Progenitor cell of endocrine pancreas (in vitro differentiated cells): ENCODE data around the gene CHD9. TPM values are rescaled to one million over a fixed set of nuclear protein-coding genes. Genes with fewer than 3 reads are reported as not detected.
"Not testable (repeated sequence)": the region's sequence is repeated elsewhere in the genome, so short reads cannot be mapped to it uniquely, and the experiment has no call there.

ENCODE experiments used
- DNase-seq: peaks from one replicate; pipeline ENCODE4 v3.0.0; 2021; ENCODE audit warnings: low spot score; ENCODE audit not compliant: unreplicated experiment
- H3K27ac Mint-ChIP-seq: 2 replicates; pipeline ENCODE4 v1.8.0; 2021; ENCODE audit warnings: mild to moderate bottlenecking, moderate library complexity, mixed read lengths
- H3K27me3 Mint-ChIP-seq: 2 replicates; pipeline ENCODE4 v1.8.0; 2021; ENCODE audit warnings: mixed read lengths
- H3K36me3 Mint-ChIP-seq: 2 replicates; pipeline ENCODE4 v1.8.0; 2022; ENCODE audit warnings: mixed read lengths; ENCODE audit not compliant: insufficient read depth
- H3K4me1 Mint-ChIP-seq: 2 replicates; pipeline ENCODE4 v1.8.0; 2021; ENCODE audit warnings: low read depth, mixed read lengths
- H3K4me3 Mint-ChIP-seq: 2 replicates; pipeline ENCODE4 v1.8.0; 2021; ENCODE audit warnings: low read depth, mild to moderate bottlenecking, moderate library complexity, mixed read lengths
- H3K9me3 Mint-ChIP-seq: 2 replicates; pipeline ENCODE4 v1.8.0; 2021; ENCODE audit warnings: low read depth, mixed read lengths
- total RNA-seq: library from RNA; stranded (reverse); gene quantifications from 2 replicates; pipeline ENCODE4 v1.2.1, GENCODE V29; 2021
- TF ChIP-seq, protein P1 (sequence below): fragments of 200-600 bp; sonication (generic); IDR thresholded peaks from one replicate; pipeline ENCODE4 v1.5.0; 2021; ENCODE audit warnings: antibody characterized with exemption, mild to moderate bottlenecking; ENCODE audit not compliant: unreplicated experiment

Gene CHD9
- total RNA-seq, 1 donor from 2014 or later: 67.7 TPM

DNA sequence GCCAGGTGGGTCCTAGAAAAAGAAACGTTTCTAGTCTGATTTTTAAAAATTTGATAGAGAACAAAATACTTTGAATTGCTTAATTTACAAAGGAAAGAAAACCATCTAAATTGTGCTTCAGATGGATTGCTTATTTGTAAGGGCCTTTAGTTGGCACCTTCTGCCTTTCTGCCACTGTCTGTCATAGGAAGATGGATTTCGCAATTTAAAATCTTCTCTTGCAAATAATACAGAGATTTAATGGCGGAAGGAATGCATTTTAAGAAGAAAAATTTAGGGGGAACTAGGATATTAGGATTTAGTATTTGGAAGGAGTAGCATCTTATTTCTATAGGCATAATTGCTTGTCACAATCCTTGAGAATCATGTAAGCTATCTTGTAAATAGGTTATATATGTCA, 204.0 kb downstream of the CHD9 start:
- Mint-ChIP-seq H3K4me3 (no peak overlapping the region), H3K9me3 (peaks cover 4% of the 10 kb centered on the region), H3K4me1 (no peaks in the 10 kb centered on the region), H3K27ac (no peak overlapping the region), H3K36me3 (peaks cover 38% of the 10 kb centered on the region), H3K27me3 (no peaks in the 10 kb centered on the region)
- TF ChIP-seq, protein P1, sequence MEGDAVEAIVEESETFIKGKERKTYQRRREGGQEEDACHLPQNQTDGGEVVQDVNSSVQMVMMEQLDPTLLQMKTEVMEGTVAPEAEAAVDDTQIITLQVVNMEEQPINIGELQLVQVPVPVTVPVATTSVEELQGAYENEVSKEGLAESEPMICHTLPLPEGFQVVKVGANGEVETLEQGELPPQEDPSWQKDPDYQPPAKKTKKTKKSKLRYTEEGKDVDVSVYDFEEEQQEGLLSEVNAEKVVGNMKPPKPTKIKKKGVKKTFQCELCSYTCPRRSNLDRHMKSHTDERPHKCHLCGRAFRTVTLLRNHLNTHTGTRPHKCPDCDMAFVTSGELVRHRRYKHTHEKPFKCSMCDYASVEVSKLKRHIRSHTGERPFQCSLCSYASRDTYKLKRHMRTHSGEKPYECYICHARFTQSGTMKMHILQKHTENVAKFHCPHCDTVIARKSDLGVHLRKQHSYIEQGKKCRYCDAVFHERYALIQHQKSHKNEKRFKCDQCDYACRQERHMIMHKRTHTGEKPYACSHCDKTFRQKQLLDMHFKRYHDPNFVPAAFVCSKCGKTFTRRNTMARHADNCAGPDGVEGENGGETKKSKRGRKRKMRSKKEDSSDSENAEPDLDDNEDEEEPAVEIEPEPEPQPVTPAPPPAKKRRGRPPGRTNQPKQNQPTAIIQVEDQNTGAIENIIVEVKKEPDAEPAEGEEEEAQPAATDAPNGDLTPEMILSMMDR: no peak
- DNase-seq: no peak

DNA sequence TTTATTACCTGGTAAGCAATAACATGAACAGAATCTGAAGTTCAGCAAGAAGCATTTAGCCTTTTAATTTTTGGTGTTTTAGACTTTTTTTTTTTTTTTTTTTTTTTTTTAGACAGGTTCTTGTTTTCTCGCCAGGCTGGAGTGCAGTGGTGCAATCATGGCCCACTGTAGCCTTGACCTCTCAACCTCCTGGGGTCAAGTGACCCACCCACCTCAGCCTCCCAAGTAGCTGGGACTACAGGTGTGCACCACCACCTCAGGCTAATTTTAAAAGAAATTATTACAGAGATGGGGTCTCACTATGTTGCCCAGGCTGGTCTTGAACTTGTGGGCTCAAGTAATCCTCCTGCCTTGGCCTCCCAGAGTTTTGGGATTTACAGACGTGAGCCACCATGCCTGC, 206.5 kb downstream of the CHD9 start:
- Mint-ChIP-seq H3K27me3 (no peaks in the 10 kb centered on the region), H3K4me3 (no peak overlapping the region), H3K4me1 (no peaks in the 10 kb centered on the region), H3K9me3 (peaks cover 4% of the 10 kb centered on the region), H3K36me3 (peaks cover 36% of the 10 kb centered on the region), H3K27ac (no peak overlapping the region)
- TF ChIP-seq, protein P1: no peak
- no peak for DNase-seq

DNA sequence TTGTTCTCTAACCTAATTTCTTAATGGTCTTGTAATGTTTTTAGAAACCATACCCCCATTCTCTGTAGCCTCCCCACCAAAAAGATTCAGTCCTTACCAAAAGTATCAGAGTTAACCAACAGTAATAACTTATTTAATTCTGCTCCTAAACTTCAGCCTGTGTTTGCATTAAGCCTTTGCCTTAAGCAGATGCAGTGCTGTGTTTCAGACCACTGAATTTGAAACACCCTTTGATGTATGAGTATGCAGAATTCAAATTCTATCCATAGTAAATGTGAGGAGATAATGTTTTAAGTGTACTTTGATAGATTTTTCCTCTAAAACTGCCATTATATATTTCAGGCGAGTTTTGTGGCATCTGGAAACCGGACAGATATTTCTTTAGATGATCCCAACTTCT, 207.9 kb downstream of the CHD9 start:
- Mint-ChIP-seq H3K27ac (no peak overlapping the region), H3K4me1 (no peaks in the 10 kb centered on the region), H3K9me3 (peaks cover 4% of the 10 kb centered on the region), H3K27me3 (no peaks in the 10 kb centered on the region), H3K4me3 (no peak overlapping the region), H3K36me3 (peaks cover 29% of the 10 kb centered on the region)
- no peak for DNase-seq
- TF ChIP-seq, protein P1: no peak

DNA sequence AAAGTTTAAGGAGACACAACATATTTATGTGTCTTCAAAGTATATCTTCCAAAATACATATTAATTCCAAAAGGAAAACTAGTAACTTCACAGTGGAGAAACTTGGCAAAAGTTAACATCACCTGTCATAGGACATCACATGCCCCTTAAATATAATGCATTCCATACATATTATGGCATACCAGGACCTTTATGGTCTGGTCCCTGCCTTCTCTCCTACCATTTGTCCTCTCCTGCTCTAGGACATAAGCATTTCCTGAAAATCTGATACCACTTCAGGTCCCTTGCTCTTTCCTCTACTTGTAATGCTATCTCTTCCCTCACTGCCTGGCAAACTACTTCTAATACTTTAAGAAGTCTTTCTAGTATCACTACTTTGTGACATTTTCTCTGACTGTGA, 211.4 kb downstream of the CHD9 start:
- Mint-ChIP-seq H3K27ac (peak overlapping the region; percentile 79), H3K4me3 (no peak overlapping the region), H3K4me1 (no peaks in the 10 kb centered on the region), H3K9me3 (no peaks in the 10 kb centered on the region), H3K36me3 (peaks cover 23% of the 10 kb centered on the region), H3K27me3 (no peaks in the 10 kb centered on the region)
- no peak for DNase-seq
- TF ChIP-seq, protein P1: no peak

DNA sequence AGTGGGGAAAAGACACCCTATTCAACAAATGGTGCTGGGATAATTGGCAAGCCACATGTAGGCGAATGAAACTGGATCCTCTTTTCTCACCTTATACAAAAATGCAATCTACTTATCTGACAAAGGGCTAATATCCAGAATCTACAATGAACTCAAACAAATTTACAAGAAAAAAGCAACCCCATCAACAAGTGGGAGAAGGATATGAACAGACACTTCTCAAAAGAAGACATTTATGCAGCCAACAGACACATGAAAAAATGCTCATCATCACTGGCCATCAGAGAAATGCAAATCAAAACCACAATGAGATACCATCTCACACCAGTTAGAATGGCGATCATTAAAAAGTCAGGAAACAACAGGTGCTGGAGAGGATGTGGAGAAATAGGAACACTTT, 223.7 kb downstream of the CHD9 start:
- not testable (repeated sequence) for DNase-seq, H3K27me3 Mint-ChIP-seq, H3K4me1 Mint-ChIP-seq, H3K27ac Mint-ChIP-seq, H3K9me3 Mint-ChIP-seq, H3K4me3 Mint-ChIP-seq
- peaks cover 15% of the 10 kb centered on the region for H3K36me3 Mint-ChIP-seq

DNA sequence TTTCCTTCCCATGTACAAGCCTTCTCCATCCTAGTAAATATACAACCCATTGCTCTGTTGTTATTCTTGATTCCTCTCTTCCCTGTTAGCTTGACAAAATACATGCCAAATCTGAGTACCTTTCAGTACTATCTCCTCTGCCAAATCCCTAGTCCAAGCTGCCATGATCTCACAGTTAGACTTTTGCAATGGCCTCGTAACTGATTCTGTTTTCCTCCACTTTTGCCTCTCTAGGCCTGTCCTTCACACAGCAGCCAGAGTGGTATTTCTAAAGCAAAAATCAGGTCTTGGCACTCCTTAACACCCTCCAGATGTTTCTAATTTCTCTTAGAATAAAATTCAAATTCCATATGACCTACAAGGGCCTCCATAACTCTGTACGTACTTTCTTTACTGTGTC, 226.5 kb downstream of the CHD9 start:
- no peak overlapping the region for H3K4me3 Mint-ChIP-seq
- no peaks in the 10 kb centered on the region for H3K27me3 Mint-ChIP-seq
- H3K9me3 Mint-ChIP-seq: peaks cover 7% of the 10 kb centered on the region
- DNase-seq: no peak
- peaks cover 12% of the 10 kb centered on the region for H3K36me3 Mint-ChIP-seq
- no peaks in the 10 kb centered on the region for H3K4me1 Mint-ChIP-seq
- TF ChIP-seq, protein P1: no peak
- H3K27ac Mint-ChIP-seq: no peak overlapping the region
